GM13977 (cell line): Measurements from ENCODE around the gene FERMT3.

Source experiments
- DNase-seq: peaks from one replicate; pipeline ENCODE4 v3.0.0; 2012; ENCODE audit warnings: low spot score
- in situ Hi-C: fragments of 300-500 bp; cut with MboI; formaldehyde crosslinking; loops from one replicate; pipeline ENCODE4 v1.12.0; 2022; ENCODE audit warnings: low sequenced_read_pairs, low pct_unique_long_range_greater_than_20kb, mixed read lengths, inconsistent platforms; ENCODE audit not compliant: unreplicated experiment
- TF ChIP-seq, protein P1 (sequence below): IDR thresholded peaks from 2 replicates; pipeline ENCODE4 v1.5.1; 2012; ENCODE audit warnings: mild to moderate bottlenecking, control low read depth; ENCODE audit not compliant: insufficient read depth; ENCODE audit errors: extremely low read depth, missing control alignments

Gene FERMT3

DNA sequence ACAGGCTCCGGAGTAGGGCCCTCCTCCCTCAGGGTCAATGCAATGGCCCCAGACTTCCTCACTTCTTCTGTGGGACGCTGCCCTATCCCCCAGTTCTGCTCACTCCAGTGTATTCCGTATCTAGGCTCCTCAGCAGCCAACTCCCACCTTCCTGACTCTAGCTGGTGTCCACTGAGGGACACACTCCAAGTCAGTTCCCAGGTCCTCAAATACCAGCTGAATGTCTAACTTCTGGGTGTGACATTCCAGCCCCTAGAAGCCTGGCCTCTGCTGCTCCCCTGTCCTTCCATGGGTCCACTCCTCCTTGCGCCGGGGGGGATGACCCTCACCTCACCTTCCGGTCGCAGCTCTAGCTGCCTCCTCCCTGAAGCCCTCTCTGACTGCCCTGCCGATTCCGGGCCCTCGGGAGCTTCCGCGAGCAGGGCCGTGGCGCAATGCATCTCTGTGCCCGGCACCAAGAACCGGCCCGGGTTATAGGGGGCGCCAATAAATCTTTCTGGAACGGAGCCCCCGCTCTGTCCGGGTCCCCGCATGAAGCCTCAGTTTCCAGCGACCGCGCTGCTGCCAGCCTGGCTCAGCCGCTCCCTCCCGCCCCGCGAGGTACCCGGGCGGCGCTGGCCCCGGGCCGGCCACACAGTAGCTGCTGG is 62.5 kb downstream of the FERMT3 start:
- TF ChIP-seq, protein P1, sequence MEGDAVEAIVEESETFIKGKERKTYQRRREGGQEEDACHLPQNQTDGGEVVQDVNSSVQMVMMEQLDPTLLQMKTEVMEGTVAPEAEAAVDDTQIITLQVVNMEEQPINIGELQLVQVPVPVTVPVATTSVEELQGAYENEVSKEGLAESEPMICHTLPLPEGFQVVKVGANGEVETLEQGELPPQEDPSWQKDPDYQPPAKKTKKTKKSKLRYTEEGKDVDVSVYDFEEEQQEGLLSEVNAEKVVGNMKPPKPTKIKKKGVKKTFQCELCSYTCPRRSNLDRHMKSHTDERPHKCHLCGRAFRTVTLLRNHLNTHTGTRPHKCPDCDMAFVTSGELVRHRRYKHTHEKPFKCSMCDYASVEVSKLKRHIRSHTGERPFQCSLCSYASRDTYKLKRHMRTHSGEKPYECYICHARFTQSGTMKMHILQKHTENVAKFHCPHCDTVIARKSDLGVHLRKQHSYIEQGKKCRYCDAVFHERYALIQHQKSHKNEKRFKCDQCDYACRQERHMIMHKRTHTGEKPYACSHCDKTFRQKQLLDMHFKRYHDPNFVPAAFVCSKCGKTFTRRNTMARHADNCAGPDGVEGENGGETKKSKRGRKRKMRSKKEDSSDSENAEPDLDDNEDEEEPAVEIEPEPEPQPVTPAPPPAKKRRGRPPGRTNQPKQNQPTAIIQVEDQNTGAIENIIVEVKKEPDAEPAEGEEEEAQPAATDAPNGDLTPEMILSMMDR: no peak
- in situ Hi-C loops: no loop called here
- DNase-seq: no peak

DNA sequence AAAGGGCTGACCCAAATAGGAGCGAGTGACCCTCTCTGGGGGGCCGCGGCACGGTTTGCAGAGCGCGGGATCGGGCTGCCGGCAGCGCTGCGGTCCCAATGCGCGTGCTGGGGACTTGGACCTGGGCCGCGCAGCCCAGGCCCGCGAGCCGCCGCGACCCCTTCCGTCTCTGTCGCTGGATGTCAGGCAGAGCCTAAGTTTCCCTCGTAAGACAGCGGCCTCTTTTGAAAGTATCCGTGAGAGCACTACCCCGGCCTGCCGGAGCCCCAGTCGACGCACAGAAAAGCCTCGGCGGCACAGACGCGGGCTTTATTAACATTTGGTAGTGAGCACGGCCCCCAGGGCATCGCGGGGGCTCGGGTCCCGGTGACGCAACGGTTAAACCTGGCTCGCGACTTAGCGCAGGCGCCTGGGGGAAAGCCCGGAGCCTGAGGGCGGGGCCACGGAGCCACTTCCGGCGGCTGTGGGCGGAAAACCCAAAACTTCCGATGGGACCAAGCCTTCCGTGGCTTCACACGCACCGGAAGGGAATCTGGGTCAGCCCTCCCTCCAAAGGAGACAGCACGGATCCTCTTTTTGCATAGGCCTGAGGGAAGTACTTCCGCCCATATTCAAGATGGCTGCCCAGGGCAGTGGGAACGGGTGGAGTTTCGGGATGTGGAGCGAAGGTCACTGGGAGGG is 63.2 kb downstream of the FERMT3 start:
- TF ChIP-seq, protein P1: peak; percentile 10
- in situ Hi-C loops: no loop called here
- peak; percentile 91 for DNase-seq
